AG04449 (cell line): Measurements from ENCODE around the gene RNU2-1.
"Not testable (repeated sequence)": the region's sequence is repeated elsewhere in the genome, so short reads cannot be mapped to it uniquely, and the experiment has no call there.

Experiments
- CTCF ChIA-PET: fragments of 350-600 bp; formaldehyde crosslinking; extraction: SDS; loops from one replicate; lab custom pipeline; 2021; ENCODE audit warnings: antibody characterized with exemption; lab: Yijun Ruan, JAX
- POLR2A ChIA-PET: fragments of 400-600, 350-600 bp; formaldehyde crosslinking; extraction: SDS; loops from one replicate; lab custom pipeline; 2020; ENCODE audit warnings: antibody characterized with exemption, inconsistent platforms; lab: Yijun Ruan, JAX
- DNase-seq: peaks from one replicate; pipeline ENCODE4 v3.0.0-alpha.2; 2010; ENCODE audit warnings: low read depth, low spot score
- H3K4me3 ChIP-seq: 2 replicates; pipeline ENCODE4 v1.5.1; 2011; ENCODE audit warnings: low read depth, mild to moderate bottlenecking, control low read depth, low read length
- TF ChIP-seq, protein P1 (sequence below): IDR thresholded peaks from one replicate; pipeline ENCODE4 v1.5.1; 2011; ENCODE audit warnings: mild to moderate bottlenecking, moderate library complexity, low read length, control low read depth, inconsistent platforms; ENCODE audit not compliant: insufficient read depth; ENCODE audit errors: missing control alignments

Gene RNU2-1

DNA sequence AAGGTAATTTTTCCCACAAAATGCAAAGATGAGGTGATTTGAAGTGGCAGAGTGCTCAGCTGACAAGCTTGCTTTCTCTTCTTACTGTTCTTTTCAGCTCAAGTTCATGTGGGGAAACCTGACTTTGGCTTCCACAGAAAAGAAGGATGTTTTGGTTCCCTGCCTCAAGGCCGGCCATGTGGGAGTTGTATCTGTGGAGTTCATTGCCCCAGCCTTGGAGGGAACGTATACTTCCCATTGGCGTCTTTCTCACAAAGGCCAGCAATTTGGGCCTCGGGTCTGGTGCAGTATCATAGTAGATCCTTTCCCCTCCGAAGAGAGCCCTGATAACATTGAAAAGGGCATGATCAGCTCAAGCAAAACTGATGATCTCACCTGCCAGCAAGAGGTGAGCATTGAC, 40.5 kb downstream of the RNU2-1 start:
- no peak overlapping the region for H3K4me3 ChIP-seq
- POLR2A ChIA-PET = no interaction called here
- TF ChIP-seq, protein P1, sequence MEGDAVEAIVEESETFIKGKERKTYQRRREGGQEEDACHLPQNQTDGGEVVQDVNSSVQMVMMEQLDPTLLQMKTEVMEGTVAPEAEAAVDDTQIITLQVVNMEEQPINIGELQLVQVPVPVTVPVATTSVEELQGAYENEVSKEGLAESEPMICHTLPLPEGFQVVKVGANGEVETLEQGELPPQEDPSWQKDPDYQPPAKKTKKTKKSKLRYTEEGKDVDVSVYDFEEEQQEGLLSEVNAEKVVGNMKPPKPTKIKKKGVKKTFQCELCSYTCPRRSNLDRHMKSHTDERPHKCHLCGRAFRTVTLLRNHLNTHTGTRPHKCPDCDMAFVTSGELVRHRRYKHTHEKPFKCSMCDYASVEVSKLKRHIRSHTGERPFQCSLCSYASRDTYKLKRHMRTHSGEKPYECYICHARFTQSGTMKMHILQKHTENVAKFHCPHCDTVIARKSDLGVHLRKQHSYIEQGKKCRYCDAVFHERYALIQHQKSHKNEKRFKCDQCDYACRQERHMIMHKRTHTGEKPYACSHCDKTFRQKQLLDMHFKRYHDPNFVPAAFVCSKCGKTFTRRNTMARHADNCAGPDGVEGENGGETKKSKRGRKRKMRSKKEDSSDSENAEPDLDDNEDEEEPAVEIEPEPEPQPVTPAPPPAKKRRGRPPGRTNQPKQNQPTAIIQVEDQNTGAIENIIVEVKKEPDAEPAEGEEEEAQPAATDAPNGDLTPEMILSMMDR = no peak
- CTCF ChIA-PET = interaction anchor here (1.2 kb wide), 1 partner anchor 18 kb away, joined by 3 read pairs; the partner anchor contains the start of gene TMEM106A
- no peak for DNase-seq

DNA sequence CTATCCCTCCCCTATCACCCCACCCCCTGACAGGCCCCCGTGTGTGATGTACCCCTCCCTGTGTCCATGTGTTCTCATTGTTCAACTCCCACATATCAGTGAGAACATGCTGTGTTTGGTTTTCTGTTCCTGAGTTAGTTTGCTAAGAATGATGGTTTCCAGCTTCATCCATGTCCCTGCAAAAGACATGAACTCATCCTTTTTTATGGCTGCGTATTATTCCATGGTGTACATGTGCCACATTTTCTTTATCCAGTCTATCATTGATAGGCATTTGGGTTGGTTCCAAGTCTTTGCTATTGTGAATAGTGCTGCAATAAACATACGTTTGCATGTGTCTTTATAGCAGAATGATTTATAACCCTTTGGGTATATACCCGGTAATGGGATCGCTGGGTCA, 47.1 kb downstream of the RNU2-1 start:
- CTCF ChIA-PET, DNase-seq, POLR2A ChIA-PET, H3K4me3 ChIP-seq: not testable (repeated sequence)

DNA sequence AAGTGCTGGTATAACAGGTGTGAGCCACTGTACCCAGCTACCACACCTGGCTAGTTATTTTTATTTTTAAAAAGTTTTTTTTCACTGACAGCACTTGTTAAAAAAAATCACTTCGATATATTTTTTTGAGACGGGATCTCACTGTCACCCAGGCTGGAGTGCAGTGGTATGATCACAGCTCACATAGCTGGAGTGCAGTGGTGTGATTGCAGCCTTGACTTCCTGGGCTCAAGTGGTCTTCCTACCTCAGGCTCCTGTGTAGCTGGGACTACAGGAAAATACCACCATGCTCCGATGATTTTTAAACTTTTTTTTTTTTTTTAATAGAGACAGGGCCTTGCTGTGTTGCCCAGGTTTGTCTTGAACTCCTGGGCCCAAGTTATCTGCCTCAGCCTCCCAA, 49.9 kb downstream of the RNU2-1 start:
- H3K4me3 ChIP-seq = no peak overlapping the region
- ChIA-PET CTCF (no interaction called here), POLR2A (interaction anchor here (0.6 to 0.7 kb wide), 2 partner anchors 12 to 18 kb away, joined by 3 read pairs; no protein-coding TSS in a partner anchor)
- TF ChIP-seq, protein P1 = no peak
- DNase-seq = no peak
